Measurements from ENCODE around the gene GNRHR.
"Not testable (repeated sequence)": the region's sequence is repeated elsewhere in the genome, so short reads cannot be mapped to it uniquely, and the experiment has no call there.

GNRHR gene

DNA sequence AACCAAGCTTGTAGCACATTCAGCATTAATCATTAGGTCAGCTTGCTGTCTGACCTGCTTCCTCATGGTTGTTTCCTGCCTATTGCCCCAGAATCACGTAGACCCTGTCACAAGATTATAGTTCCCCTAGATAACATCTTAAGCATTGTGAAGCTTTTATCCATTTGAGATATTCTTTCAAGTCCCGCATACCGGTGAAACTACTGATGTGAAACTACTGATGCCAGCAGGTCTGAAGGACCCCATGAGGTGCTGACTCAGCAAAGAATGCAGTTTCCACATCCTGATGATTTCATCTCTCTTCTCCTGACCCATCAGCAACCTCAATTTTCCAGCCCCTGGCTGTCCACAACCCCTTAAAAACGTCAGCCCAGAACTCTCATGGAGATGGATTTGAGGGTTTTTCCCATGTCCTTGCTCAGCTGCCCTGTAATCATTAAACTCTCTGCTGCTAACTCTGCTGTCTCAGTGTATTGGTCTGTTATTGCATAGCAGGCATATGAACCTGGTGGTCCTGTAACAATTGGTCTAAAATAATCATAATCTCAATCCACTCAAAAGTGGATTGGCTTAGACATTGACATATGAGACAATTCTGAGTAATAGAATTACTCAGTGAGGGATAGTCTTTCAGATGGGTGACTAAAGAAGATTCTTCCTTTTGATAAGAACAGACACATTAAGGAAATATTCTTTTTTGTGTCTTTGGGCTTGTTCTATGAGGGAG, 26.9 kb downstream of the GNRHR start:
- peak; percentile 79 for DNase-seq

DNA sequence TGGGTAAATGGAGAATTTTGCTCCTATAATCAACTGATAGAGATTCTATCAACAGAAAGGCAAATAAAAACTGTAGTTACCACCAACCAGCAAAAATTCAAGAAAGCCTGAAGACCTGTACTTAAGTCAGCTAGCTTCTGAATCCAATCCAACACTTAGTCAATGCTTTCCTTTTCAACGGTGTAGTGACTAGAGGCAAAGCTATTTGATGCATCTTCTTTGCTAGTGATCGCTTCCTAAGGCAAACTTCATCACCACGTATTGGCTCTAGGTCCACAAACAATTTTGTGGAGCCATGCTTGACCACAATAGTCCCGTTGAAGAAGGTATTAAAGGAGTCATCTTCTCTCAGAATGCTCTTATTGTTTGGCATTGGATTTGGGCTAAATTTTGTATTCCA, 28.2 kb downstream of the GNRHR start:
- no peak for DNase-seq

DNA sequence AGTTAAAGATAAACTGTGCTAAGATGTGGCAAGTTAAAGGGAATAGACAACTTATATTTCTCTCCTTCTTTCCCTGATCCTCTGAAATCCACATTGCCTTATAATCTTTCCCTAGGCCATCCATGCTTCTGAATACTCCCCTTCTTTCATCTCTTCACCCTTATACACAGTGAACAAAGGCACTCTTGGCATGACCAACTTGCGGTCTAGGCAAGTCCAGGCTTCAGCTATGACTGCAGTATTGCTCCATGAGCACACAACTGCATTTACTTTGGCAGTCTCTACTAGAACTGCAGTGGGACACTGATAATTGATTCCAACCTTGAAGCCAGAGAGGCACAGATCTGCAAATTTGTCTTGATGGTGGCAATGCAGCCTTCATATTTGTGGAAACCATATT, 29.1 kb downstream of the GNRHR start:
- DNase-seq = no peak

DNA sequence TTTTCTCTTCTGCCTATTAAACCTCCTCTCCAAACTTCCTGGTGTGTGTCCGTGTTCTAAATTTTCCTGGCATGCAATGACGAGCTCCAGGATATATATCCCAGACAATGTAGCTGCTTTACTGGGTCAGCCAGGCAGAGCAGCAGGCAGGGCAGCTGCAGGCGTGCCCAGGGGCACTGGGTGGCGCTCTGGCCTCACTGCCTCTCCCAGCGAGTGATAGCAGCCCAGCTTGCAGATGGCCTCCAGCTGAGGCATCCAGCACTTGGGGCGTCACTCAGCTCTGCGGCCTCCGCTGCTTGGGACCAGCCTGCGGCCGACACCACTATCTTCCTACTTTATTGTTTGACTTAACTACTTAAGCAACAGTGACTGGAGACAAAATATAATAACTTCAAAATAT, 30.2 kb downstream of the GNRHR start:
- DNase-seq = no peak

DNA sequence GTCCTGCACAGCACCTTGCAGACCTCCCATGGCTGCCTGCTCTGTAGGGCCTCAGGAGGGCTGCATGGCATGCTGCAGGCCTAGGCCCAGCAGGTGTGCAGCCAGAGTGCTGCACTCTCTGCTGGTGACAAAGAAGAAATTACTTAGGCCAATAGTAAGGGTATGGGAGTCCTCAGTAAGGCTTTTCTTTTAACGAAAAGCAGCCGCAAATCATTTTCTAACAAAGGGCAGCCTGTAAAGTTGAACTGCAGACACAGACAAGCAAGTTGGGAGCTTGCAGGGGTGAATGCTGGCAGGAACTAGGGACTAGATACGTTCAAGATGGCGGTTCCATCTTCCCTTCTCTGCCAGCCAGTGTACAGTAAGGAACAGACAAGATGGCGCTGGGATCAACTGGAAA, 30.8 kb downstream of the GNRHR start:
- no peak for DNase-seq

DNA sequence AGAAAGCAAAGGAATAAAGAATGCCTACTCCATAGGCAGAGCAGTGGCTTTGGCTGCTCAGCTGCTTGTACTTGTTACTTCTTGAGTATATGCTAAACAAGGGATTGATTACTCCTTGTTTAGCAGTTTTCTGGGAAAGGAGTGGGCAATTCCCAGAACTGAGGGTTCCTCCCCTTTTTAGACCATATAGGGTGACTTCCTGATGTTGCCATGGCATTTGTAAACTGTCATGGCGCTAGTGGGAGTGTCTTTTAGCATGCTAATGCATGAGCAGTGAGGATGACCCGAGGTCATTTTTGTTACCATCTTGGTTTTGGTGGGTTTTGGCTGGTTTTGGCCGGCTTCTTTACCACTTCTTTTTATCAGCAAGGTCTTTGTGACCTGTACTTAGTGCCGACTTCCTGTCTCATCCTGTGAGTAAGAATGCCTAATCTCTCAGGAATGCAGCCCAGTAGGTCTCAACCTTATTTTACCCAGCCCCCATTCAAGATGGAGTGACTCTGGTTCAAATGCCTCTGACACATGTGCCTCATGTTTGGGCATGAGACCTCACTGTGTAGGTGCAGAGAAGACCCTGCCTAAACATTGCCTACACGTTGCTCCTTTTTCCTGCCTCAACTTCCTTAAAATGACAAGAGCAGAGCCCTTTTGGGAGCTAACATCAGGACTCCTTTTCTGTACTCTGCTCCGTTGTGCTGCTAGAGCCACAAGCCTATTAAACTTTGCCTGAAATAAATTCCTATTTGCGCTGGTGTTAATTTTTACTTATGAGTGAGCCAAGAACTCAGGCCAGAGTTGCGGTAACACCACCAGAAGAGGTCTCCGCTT, 32.2 kb downstream of the GNRHR start:
- DNase-seq = no peak

DNA sequence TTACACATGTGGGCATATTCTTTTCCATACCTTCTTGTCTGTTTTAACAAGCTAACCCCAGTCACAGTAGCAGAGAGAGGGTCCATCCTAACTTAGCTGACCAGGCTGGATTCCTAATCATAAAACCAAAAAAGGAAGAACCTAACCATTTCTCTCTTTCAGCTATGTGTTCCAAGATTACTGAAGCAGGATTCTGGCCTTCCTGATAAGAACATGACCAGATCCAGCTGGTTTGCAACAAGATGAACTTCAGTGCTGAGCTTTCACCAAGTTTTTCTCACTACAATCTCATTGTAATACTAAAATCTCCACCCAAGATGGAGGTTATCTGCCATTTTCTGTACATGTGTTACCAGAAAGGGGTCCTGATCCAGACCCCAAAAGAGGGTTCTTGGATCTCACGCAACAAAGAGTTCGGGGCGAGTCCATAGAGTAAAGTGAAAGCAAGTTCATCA, 32.8 kb downstream of the GNRHR start:
- no peak for DNase-seq

DNA sequence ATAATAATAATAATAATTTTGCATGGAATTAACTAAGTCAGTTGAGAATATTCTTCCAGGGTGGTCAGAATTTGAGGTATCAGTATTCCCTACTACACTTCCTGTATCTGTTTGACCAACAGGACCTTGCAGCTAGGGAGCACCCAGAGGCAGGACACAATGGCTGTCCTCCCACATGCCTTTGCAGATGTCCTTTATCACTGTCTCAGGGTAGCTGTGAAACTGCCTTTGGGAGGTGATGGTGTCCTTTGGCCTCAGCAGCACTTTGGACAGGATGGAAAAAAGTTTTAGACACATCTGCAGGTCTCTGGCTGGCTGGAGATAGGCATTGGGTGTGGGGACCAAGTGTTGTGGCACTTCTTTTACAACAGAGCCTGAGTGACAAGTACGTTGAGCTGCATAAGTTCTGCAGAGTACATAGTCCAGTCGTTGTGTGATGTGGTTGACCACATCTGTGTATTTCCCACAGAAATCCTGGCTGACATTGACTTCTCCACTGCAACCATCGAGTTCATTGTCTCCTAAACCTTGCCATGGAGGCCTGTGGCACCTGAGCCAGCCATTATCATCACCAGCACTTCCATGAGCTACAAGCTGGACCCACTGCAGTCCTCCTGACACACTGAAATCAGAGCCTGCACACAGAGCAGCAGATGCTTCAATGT, 34.1 kb downstream of the GNRHR start:
- DNase-seq = no peak

DNA sequence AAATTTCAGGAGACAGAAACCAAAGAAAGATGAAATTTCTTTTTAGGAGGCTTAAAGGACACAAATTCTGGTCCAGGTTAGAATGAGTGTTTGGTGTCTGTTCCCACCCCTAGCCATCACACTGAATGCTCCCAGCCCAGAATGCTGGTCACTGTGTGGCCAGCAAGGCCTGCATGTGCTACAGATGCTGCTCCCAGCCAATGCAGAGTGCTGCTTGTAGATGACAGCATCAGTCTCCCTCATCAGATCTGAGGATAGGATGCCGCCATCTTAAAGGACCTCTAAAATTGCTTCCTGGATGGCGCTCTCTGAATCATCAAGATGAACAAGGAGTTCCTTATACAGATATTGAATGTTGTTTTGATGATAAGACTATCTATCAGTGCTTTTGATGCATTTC, 35.3 kb downstream of the GNRHR start:
- no peak for DNase-seq

DNA sequence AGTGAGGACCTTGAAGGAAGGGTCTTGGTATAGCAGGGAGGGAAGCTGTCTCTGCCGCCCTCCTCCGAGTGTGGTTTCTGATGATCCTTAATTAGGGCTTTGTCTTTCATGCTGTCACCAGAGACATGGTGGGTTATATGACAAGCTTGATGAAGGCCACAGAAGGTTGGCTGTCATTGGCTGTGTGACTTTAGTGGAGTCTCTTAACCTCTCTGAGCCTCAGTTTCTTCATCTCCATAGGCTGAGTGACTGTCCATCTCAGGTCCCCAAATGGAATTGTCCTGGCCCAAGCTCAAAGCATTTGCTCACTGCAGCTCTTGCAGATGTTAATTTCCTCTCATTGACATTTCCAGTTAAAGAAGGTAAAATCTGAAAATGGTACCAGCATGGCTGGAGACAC, 36.6 kb downstream of the GNRHR start:
- no peak for DNase-seq

DNA sequence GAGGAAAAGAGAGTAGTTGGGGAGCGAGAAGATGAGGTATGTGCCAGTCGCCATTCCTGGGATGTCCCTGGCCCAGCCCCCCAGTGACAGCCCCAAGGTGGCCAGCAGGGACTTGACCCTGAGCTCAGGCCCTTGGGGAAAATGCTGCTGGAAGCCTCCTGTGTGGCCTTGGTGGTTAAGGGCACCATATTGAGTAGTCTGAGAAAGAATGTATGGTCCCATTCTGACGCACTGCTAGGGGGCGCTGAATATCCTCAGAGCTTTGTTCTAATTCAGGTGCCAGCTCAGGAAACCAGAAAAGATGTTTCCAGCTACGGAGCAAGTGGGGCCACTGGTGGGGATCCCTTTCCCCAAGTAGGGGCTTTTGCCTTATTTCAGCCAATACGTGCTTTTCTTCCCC, 39.2 kb downstream of the GNRHR start:
- no peak for DNase-seq

DNA sequence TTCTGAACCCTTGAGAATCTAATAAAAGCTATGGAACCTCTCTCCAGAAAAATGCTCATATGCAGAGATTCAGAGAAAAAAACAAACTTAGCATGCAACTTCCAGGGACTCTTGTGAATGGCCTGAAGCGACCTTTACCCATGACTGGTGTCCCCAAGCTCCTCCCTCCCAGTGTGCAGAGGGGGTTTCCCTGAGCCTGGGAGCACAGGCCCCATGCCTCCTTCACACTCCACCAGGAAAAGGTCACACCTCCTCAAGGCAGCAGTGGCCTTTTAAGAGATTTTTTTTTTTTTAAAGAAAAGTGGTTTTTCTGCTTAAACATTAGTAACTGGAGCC, 40.0 kb downstream of the GNRHR start:
- DNase-seq = peak; percentile 24

DNA sequence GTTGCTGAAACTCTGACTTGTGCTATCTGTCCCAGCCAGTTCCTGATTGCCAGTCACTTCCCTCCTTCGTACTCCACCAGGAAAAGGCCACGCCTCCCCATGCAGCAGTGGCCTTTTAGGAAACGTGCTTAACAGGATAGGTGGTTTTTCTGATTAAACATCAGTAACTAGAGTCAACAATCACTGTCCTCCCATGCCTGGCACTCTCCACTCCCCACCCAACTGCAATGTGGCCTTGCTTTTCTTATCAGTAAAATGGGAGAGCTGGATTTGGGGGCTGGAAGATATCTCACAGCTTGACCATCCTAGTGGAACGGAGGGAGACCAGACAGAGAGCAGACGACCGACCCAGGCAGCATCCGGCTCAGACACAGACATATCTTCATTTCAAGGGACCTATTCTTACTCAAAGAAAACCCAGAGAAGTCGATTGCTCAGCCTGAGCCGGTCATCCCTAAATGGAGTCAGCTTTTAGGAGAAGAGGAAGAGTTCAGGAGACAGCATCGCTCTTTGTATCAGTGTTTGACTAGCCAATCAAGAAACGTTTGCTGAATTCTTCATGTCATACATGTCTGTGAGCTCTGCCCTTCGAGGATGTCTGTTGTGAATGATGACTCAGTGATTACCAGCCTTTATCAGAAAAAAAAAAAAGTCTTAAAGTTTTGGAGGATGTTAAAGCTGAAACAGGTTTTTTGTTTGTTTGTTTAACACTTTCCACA, 40.5 kb downstream of the GNRHR start:
- DNase-seq = peak; percentile 10

DNA sequence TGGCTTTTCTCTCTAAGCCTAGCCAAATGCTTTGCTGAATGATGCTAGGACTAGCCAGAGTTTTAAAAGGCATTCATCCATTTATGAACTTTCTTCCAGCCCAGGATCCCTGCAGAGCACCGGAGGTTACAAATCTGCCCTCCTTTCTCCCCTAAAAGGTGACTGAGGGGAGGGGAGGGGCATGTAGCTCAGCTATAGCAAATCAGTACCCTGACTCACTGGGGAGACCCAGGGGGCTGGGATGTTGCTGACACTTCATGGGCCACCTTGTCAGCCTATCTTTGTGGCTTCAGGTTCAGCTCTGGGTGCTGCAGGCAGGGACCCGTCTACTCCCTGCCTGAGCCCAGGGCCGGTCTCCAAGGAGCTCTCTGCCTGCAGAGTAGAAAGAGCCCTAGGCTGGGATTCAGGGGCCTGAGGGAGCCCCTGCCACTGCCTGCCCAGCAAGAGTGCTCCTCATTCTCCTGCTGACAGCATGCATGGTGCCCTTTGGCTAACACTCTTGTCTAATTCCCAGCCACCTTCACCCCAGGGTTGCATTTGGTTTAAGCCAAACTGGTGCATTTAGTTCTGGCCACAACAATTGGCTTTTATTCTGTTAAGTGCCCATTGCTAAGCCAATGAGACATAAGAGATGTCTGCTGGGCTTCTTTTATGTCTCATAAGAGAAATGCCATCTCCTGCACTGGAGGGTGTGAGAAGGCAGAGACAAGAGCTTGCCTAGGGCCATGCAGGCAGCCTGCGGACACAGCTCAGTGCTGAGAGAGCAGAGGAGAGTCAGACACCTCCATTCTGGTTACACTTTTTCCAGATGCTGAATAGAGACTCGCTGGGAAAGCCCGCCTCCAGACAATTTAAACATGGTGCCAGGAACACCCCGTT, 41.3 kb downstream of the GNRHR start:
- DNase-seq = no peak

DNA sequence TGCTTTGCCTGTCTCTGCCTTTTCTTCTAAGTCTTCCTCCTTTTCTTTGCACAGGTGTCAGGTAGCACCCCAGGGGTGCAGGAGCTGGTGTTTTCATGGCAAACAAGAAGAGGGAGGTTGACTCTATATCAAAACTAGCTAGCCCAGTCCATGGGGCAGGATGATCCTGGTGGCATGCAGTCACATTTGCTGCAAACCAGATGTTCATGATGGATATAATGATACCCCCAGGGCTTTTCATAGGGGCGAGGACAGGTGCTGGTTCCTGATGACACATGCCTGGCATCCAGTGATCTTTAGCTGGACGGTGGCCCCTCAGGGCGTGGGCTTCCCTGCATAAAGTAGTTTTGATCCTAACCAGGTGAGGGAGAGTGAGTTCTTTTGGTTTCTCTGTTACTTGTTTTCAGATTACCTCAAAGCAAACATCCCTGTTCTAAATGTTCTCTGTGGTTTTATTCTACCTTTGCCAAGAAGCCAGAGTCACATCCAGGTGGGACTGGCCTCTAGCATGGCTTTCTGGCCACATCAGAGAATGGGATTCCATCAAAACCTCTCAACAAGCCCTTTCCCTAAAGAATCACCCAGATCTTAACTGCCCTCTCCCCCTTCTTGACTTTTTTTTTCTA, 42.1 kb downstream of the GNRHR start:
- no peak for DNase-seq

DNA sequence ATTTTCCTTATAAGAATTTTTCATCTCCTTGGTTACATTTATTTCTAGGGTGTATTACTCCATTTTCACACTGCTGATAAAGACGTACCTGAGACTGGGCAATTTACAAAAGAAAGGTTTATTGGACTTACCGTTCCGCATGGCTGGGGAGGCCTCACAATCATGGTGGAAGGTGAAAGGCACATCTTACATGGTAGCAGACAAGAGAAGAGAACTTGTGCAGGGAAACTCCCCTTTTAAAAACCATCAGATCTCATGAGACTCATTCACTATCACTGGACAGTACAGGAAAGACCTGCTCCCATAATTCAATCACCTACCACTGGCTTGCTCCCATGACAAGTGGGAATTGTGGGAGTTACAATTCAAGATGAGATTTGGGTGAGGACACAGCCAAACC, 47.5 kb downstream of the GNRHR start:
- not testable (repeated sequence) for DNase-seq

DNA sequence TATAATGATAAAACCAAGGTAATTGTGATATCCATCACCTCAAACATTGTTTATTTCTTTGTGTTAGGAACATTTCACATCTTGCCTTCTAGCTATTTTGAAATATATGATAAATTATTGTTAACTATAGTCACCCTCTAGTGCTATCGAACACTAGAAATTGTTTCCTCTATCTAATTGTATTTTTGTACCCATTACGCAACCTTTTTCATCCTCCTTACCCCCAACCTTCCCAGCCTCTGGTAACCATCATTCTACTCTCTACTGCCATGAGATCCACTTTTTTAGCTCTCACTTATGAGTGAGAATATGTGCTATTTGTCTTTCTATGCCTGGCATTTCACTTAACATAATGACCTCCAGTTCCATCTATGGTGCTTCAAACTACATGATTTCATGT, 49.3 kb downstream of the GNRHR start:
- no peak for DNase-seq

DNA sequence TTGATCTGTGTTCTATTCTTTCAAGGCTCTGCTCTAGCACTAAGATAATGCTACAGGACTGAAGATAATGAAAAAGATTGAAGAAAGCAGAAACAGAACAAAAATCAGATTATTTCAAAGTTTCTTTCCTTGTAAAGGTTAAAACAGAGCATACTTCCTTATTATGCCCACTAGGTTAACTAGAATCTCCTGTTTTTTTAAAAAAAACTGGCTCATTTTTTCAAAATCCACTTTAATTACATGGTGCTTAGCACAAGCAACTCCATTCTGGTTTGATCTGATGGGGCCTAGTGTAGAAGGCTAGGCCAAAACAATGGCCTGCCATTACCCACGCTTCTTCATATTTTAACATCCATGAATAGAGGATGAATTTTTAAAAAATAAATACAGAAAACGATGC, 52.0 kb downstream of the GNRHR start:
- DNase-seq = no peak

DNA sequence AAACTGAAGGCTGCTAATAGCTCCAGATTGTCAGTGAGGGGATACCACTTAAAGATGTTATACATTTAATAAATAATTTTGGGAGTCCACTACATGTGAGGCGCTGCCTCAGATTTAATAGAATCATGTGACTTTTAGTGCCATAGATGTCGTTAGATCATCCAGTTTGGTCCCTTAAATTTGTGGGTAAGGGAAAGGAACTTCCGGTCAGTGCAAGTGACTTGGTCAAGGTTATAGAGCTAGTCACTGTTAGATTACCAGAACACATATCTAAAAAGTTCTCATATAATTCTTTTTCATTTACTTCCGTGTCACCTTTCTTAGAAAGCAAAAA, 52.7 kb downstream of the GNRHR start:
- DNase-seq = peak; percentile 28

DNA sequence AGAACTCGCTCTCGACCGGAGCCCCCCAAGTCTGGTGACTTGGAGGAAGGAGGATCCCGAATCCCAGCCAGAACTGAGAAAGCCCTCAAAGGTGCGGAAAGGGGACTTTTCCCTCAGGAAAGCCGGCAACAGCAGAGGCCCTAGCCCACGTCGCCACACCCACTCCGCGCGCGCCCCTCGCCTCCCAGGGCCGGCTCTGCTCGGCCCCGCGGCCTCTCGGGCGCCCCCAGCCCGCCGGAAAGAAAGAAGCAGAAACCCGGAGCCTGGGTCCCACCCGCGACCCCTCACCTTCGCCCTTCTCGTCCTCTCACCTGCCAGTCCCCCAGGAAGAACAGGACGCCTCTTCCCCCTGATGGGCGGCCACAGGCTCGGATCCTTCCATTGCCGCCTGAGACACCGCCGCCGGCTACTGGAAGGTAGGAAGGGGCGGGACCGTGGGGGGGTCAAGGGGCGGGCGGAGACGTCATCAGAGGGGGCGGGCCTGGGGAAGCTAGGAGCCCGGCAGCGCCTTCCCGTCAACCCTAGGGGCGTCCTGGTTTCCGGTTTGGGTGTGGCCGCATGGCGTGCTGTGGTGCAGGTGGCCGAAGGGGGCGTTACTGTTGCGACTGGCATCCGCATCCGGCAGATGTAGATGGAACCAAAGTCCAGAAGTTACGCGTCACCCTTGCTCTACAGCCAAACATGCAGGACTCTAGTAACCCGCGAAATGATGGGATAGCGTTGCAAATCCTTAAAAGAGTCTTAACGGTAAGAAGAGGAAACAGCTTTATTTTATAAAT, 53.3 kb downstream of the GNRHR start, which contains the start of gene UBA6:
UBA6 (minus strand) TSS at position 418 of the 779 bp plus-strand sequence; CDS start at position 382, 36 bp downstream.
- DNase-seq = peak; percentile 97
